HG03432 (cell line): Measurements from ENCODE around the gene C3orf22.
"Not testable (repeated sequence)": the region's sequence is repeated elsewhere in the genome, so short reads cannot be mapped to it uniquely, and the experiment has no call there.

ENCODE experiments used
- ATAC-seq: cut with Tn5 transposase; IDR thresholded peaks from one replicate; pipeline ENCODE4 v1.9.1; 2021; ENCODE audit warnings: mild to moderate bottlenecking, moderate library complexity; ENCODE audit not compliant: unreplicated experiment

C3orf22 gene

GRCh38 chr3:126544596-126545281 is 14.0 kb downstream of the C3orf22 start:
- no peak for ATAC-seq

- no peak for ATAC-seq
These were observed 15.2 kb downstream of the C3orf22 start for GRCh38 chr3:126543457-126544061.

DNA sequence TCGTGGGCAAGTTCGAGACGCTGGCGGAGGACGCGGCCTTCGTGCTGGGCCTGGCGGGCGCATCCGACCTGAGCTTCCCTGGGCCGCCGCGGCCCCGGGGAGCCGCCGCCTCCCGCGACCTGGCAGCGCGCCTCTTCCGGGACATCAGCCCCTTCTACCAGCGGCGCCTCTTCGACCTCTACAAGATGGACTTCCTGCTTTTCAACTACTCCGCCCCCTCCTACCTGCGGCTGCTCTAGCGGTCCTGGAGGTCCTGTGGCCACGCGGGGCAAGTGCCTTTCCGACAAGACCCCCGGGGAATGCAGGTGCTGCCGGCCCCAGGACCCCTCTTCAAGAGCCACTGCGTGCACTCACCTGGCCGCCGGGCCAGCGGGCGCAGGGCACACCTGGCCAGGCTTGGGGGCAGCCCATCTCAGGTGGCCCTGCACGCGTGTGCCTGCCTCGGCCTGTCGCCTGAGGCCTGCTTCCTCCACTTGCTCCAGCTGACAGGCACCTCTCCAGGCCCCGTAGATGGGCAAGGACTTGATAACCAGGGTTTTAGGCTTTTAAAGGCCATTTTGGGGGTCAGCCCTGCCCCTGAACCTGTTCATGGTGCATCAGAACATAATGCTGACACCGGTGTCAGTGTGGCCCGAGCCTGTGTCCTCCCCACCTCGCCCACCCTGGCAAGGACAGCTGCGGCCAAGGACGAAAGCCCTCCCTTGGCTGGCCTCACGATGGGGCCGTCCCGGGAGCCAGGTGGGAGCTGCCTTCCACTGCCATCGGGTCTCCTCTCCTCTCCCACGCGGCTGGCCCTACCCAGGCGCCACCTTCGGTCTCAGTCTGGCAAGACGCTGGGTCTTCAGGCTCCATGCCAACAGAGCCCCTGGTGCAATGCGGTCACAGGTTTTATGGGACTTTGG is 16.1 kb downstream of the C3orf22 start:
- no peak for ATAC-seq

DNA sequence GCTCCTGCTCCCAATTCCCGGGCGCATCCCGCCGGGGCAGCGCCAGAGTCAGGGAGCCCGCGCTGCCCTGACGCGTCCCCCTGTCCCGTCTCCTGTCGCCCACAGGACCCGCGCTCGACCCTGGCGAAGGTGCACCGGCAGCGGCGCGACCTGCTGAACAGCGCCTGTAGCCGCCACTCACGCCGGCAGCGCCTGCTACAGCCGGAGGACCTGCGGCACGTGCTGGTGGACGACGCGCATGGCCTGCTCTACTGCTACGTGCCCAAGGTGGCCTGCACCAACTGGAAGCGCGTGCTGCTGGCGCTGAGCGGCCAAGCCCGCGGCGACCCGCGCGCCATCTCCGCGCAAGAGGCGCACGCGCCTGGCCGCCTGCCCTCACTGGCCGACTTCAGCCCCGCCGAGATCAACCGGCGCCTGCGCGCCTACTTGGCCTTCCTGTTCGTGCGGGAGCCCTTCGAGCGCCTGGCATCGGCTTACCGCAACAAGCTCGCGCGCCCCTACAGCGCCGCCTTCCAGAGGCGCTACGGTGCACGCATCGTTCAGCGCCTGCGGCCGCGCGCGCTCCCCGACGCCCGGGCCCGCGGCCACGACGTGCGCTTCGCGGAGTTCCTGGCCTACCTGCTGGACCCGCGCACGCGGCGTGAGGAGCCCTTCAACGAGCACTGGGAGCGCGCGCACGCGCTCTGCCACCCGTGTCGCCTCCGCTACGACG is 16.9 kb downstream of the C3orf22 start:
- ATAC-seq: no peak

DNA sequence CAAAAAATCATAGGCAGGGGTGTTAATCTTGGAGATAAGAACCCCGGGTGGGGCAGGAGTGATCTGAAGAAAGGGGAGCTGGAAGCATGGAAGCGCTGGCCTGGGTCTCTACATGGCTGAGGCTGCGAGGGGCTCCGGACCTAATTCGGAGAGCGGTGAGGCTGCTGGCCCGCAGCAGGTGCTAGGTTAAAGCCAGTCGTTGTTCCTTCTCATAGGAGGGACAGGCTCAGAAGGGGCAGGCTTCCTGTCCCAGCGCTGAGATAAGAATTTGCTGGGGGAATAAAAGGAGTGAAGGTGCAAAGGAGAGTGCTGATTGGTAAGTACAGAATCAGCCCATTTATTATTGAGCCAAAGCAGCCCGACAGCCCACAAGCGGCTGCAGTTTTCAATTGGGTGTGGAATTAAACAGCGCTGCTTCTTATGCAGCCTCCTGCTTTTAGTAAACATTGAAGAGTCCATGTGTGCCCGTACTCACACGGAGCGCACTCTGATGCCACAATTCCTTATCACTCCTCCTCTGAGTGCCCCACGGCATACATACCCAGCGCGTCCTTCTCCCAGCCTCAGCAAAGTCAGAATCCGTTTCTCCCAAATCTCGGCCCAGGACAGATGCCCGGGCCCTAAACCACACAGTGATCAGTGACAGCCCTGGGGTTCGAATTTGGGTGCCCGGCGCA is 17.6 kb downstream of the C3orf22 start:
- ATAC-seq: no peak

- no peak for ATAC-seq
These were observed 18.3 kb downstream of the C3orf22 start for GRCh38 chr3:126540342-126540849.

GRCh38 chr3:126539558-126540250 is 19.0 kb downstream of the C3orf22 start:
- ATAC-seq: no peak

DNA sequence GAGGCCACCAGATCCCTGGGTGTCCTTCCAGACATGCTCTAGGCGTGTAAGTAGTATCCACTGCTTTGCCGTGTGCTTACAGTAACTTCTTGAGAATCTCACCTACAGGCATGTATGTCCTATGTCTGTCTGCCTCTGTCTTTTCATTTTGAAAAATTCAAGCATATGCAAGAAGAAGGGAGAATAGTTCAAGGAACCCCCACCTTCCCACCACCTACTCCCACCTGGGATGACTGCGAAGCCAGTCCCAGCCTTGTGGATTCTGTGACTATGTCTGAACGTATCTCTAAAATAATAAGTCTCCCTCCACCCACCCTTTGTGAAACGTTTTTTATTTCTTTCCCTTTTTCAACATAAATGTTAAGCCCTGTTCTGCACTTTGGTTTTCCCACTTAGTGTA is 19.8 kb downstream of the C3orf22 start:
- ATAC-seq: no peak

- ATAC-seq: no peak
These were observed 20.4 kb downstream of the C3orf22 start for GRCh38 chr3:126538316-126538715.

DNA sequence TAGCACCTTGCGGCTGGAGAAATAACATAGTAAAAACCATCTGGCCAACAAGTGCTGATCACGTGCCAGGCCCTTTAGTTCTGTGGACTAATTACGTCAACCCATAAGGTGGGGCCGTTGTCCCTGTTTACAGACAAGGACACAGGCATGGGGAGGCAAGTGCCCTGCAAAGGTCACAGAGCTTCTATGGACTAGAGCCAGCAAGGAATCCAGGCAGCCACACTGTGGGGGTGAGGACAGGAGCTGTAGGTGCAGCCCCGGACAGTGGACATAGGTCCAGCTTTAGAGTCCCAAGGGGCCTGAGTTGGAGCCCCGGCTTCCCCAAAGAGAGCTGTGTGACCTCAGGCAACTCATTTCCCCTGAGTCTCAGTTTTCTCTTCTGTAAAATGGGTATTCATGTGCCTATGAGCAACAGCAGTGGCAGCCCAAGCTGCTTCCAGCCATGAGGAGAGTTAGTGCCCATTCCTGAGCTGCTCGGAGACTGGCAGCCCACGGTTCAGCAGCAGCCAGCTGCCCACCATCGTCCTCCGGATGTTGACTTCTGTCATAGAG is 20.9 kb downstream of the C3orf22 start:
- no peak for ATAC-seq

- no peak for ATAC-seq
These were observed 21.5 kb downstream of the C3orf22 start for GRCh38 chr3:126537116-126537729.

DNA sequence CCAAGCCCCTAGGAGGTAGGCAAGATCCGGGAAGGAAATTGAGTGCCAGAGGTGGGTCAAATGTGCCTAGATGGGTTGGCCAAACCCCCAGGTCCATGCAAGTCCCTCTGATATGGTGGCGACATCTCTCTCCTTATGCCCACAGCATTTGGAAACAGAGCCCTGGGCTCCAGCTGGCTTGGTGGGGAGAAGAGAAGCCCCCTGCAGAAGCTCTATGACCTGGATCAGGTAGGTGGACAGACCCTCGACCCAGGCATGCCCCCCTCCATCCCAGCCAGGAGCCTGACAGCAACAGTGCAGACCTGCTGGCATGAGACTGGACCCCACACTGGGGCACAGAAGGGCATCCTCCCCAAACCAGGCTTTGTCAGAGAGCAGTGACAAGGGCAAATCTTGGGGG is 22.6 kb downstream of the C3orf22 start:
- no peak for ATAC-seq

DNA sequence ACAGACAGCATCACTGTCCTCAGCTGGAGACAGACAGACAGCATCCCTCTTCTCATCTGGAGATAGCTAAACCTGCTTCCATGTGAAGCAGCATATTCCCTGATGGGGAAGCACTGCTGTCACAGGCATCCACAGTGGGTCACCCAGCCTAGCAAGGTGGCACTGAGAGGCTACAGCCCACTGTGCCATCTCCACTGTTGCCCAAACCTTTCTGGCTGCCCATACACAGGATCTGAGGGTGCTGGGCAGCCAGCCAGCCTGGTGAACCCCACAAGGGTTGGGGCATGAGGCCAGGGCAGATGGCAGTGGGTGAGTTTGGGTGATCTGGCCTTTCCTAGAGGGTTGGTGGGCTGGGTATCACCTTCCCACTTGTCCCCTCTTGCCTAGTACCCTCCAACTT is 23.1 kb downstream of the C3orf22 start:
- ATAC-seq: no peak

DNA sequence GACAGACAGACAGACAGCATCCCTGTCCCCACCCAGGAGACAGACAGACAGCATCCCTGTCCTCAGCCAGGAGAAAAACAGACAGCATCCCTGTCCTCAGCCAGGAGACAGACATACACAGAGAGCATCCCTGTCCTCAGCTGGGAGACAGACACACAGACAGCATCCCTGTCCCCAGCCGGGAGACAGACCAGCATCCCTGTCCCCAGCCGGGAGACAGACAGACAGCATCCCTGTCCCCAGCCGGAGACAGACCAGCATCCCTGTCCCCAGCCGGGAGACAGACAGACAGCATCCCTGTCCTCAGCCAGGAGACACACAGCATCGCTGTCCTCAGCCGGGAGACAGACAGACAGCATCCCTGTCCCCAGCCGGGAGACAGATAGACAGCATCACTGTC is 24.0 kb downstream of the C3orf22 start:
- not testable (repeated sequence) for ATAC-seq

DNA sequence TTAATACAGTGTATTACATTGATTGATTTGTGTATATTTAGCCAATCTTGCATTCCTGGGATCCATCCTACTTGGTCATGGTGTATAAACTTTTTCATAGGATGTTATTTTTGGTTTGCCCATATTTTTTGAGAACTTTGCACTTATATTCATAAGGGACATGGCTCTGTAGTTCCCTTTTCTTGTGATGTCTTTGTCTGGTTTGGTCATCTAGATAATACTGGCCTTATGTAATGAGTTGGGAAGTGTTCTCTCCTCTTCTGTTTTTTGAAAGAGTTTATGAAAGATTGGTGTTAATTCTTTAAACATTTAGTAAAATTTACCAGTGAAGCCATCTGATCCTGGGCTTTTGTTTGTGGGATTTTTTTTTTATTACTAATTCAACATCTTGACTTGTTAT is 25.2 kb downstream of the C3orf22 start:
- ATAC-seq: no peak

GRCh38 chr3:126531051-126531330 is 27.7 kb downstream of the C3orf22 start:
- ATAC-seq: no peak

DNA sequence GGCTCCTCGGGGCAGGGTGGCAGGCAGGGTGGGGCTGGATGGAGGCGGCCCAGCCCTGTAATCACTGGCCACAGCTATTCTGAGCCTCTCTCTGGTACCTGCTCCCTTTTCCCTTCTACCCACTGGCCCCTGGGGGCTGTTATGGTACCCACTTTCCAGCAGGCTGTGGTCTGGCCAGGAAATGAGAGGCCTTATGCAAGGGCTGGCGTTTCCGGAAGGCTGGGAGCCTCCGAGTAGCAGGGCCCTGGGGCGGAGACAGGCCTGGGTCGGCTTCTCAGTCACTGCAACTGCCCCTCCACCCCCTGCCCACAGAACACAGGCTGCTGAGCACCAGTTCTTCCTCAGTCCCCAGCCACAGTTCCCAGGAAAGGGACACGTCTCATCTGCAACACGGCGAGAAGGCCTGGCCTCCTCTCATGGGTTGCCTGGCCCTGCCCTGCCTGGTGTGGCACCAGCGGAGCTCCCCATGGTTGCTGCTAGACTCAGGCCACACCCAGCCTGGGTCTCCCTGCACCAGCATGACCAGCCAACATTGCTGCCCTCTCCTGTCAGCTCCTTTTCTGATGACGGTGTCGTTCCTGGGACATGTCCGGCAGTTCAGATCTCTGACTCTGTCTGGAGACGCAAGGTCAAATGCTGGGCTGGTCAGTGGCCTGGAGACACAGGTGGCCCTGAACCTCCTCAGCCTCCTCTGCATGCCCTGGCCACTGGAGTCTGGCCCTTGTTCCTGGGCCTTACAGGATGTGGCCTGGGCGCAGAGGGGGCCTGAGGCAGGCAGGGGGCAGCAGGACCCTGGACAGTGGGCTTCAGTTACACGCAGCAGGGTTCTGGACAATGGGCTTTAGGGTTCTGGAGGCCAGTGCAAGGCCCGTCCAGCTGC is 28.3 kb downstream of the C3orf22 start:
- ATAC-seq: no peak

DNA sequence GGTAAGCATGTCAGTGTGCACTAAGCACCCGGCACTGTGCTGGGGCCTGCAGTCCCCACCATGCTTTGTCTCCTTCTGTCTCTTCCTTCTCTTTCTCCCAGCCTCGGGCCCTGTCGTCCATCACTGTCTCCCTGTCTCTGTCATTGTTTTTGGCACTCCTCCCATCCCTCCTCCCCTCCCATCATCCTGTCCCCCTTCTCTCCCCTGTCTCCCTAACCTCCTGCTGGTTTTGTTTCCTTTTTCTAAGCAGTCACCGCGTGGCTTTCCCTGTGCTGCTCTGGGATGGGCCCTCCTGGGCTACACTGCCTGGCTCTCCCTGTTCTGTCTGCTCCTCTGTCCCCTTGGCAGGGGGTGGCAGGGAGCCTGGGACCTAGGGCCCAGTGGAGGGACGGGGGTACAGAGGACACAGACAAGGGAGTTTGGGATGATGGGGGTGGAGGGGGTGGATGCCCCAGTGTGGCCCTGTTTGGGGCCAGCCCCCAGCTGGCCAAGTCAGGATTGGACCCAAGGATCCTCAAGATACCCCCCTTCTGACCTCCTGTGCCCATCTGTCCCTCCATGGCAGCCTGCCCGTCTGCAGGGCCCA is 29.1 kb downstream of the C3orf22 start:
- no peak for ATAC-seq
